Ovary (tissue), 3 donors: Measurements from ENCODE around the gene ATR.

ENCODE experiments used
- CTCF ChIP-seq, 3 donors: fragments of 450-650 bp in 2 of 3; fragments of 200-600 bp in 1 of 3; IDR thresholded peaks; one replicate each; pipeline versions ENCODE4 v1.5.1 to v1.8.0; 2016 to 2022; ENCODE audit warnings: antibody characterized with exemption in 3 of 3, mild to moderate bottlenecking in 1 of 3
- EP300 ChIP-seq: sonication (generic); formaldehyde crosslinking; IDR thresholded peaks from one replicate; pipeline ENCODE4 v1.6.1; 2017; ENCODE audit warnings: antibody characterized with exemption
- POLR2A ChIP-seq: fragments of 450-650 bp; IDR thresholded peaks from one replicate; pipeline ENCODE4 v1.6.1; 2017; ENCODE audit warnings: antibody characterized with exemption, mild to moderate bottlenecking, moderate library complexity
- donor health status: DM: no; HTN: no; CAD: no.

DNA sequence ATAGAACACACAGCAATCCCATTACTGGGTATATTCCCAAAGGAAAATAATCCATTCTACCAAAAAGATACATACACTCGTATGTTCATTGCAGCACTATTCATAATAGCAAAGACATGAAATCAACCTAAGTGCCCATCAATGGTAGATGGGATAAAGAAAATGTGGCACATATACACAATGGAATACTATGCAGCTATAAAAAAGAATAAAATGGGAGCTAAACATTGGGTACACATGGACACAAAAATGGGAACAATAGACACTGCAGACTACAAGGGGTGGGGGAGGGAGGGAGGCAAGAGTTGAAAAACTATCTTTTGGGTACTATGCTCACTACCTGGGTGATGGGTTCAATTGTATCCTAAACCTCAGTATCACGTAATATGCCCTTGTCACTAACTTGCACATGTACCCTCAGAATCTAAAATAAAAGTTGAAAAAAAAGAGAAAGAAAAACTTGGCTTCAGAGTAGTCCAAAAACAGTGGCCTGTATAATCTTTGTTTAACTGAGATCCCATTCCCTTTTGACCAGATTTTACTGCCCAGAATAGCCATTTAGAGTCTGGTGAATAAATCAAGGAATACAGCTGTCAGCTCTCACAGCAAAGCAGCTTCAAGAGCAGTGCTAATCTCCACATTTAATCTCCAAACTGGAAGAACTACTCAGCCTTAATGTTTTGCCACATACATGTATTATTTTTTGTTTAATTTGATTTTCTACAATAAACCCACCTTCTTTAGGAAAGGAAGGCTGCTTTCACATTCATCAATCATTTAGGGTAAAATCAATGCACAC is 76.1 kb downstream of the ATR start:
- no peak for TF ChIP-seq CTCF (IDR thresholded peaks at IDR 0.05)
- no peak for TF ChIP-seq POLR2A
- TF ChIP-seq EP300, result no peak
